OCI-LY7 (cell line): ENCODE results near the gene FOXP1. TPM values are rescaled to one million over a fixed set of nuclear protein-coding genes. Genes with fewer than 3 reads are reported as not detected.

Source experiments
- BruUV-seq: library from RNA; stranded (reverse); fragments of 400-500 nt; replicated peaks from 2 replicates; lab custom pipeline; 2021; lab: Mats Ljungman, UMichigan
- CTCF ChIA-PET: fragments of 300-600 bp; sonication (Branson Sonifier 250); formaldehyde crosslinking; loops from one replicate; lab custom pipeline; 2022; ENCODE audit warnings: antibody characterized with exemption; ENCODE audit not compliant: unreplicated experiment; lab: Charles Lee
- POLR2A ChIA-PET: fragments of 300-600 bp; sonication (Branson Sonifier 250); formaldehyde crosslinking; loops from one replicate; lab custom pipeline; 2022; ENCODE audit warnings: antibody characterized with exemption; lab: Charles Lee
- DNase-seq: peaks from one replicate; pipeline ENCODE4 v3.0.0-alpha.2; 2015; ENCODE audit warnings: low spot score
- H2AFZ ChIP-seq: fragments of 200-600 bp; sonication (generic), shearing (Covaris generic); 2 replicates; pipeline ENCODE4 v1.6.1; 2014; ENCODE audit warnings: mild to moderate bottlenecking, antibody characterized with exemption, low read length, moderate library complexity
- H3K27ac ChIP-seq: fragments of 200-600 bp; sonication (generic); 2 replicates; pipeline ENCODE4 v1.5.1; 2014; ENCODE audit warnings: mixed run types, low read depth, mild to moderate bottlenecking, moderate library complexity, low read length, inconsistent platforms; ENCODE audit not compliant: poor library complexity, severe bottlenecking
- H3K36me3 ChIP-seq: fragments of 200-600 bp; sonication (generic); 2 replicates; pipeline ENCODE4 v1.6.1; 2014; ENCODE audit warnings: mild to moderate bottlenecking, antibody characterized with exemption, low read length, moderate library complexity, mixed read lengths; ENCODE audit not compliant: insufficient read depth
- H3K4me1 ChIP-seq: fragments of 200-600 bp; sonication (generic); 2 replicates; pipeline ENCODE4 v1.5.1; 2014; ENCODE audit warnings: mild to moderate bottlenecking, low read length; ENCODE audit not compliant: insufficient read depth, poor library complexity, severe bottlenecking
- H3K4me2 ChIP-seq: fragments of 200-600 bp; sonication (generic); 2 replicates; pipeline ENCODE4 v1.6.1; 2014; ENCODE audit warnings: mild to moderate bottlenecking, low read length
- H3K4me3 ChIP-seq: fragments of 200-600 bp; sonication (generic); 2 replicates; pipeline ENCODE4 v1.5.1; 2014; ENCODE audit warnings: mild to moderate bottlenecking, low read depth, low read length; ENCODE audit not compliant: poor library complexity, severe bottlenecking
- H3K79me2 ChIP-seq: fragments of 200-600 bp; sonication (generic); 2 replicates; pipeline ENCODE4 v1.6.1; 2016; ENCODE audit warnings: low read depth, mild to moderate bottlenecking, low read length, moderate library complexity, mixed read lengths; ENCODE audit not compliant: insufficient read depth
- H3K9me2 ChIP-seq: fragments of 200-600 bp; sonication (generic); 2 replicates; pipeline ENCODE4 v1.6.1; 2016; ENCODE audit warnings: mild to moderate bottlenecking, low read length, mixed read lengths; ENCODE audit not compliant: insufficient read depth
- H3K9me3 ChIP-seq: fragments of 200-600 bp; sonication (generic); 2 replicates; pipeline ENCODE4 v1.6.1; 2014; ENCODE audit warnings: mild to moderate bottlenecking, mixed run types, low read length, mixed read lengths
- H4K20me1 ChIP-seq: fragments of 200-600 bp; sonication (generic); 2 replicates; pipeline ENCODE4 v1.6.1; 2014; ENCODE audit warnings: mild to moderate bottlenecking, antibody characterized with exemption, low read length, moderate library complexity, mixed read lengths; ENCODE audit not compliant: insufficient read depth
- CTCF ChIP-seq: fragments of 200-600 bp; sonication (generic); conservative IDR thresholded peaks from 2 replicates; pipeline ENCODE4 v1.5.1; 2014; ENCODE audit warnings: mild to moderate bottlenecking, antibody characterized with exemption, low read length, moderate library complexity, mixed read lengths
- EZH2phosphoT487 ChIP-seq: fragments of 200-600 bp; sonication (generic); IDR thresholded peaks from 2 replicates; pipeline ENCODE4 v1.6.1; 2018; ENCODE audit warnings: low read depth, borderline replicate concordance, mild to moderate bottlenecking, mixed run types, antibody characterized with exemption, low read length, moderate library complexity, mixed read lengths
- intact Hi-C: fragments of 100-400 bp; cut with micrococcal nuclease; formaldehyde crosslinking; loops from one replicate; pipeline ENCODE4 v1.10.0; 2022; ENCODE audit not compliant: unreplicated experiment
- total RNA-seq, 2 experiments: library from RNA; depleted of rRNA in 1 of 2; stranded (reverse); fragments of >200 nt in 1 of 2; shearing (Covaris generic) in 1 of 2; gene quantifications; 2 replicates each; pipeline ENCODE4 v1.2.3, GENCODE V29; 2014 to 2022

The FOXP1 gene
- total RNA-seq, 2 experiments from 2014 or later, result 87.3 to 151 TPM

DNA sequence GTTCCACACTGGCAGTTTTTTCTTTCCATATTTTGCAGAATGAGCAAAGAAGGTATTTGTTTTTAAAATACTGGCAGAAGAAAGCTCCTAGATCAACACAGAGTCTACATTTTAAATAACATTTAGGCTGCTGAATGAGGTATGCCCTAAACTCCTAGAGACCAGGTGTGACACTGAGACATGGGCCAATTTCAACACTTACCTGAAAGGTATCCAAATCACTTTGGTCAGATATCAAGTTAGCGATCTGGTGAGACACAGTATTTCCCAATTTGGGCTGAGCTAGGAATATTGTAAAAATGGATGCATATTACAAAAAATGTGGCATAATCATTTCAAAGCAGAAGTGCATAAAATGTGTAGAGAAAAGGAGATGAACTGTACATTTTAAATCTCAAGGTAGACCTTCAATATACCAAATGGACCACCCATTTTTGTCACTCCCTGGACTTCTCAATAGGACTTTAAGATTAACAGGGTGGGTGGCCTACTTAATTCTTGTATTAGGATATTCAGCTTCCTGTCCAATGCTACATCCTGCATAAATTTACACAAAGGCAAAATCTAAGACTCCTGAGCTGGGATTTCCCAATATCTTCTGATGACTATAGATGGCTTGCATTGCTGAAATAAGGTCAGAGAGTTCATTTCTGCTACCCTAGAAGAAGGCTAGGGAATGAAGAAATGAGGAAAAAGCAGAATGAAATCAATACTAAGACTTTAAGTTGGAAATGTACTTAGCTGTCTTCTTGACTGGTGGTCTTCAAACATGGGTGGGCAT, 487.8 kb downstream of the FOXP1 start:
- intact Hi-C loops, result no loop called here
- ChIA-PET POLR2A (interaction anchor here (0.9 to 1.0 kb wide), 2 partner anchors 10 to 11 kb away, joined by 3 read pairs; no protein-coding TSS in a partner anchor), CTCF (no interaction called here)
- BruUV-seq, result no TSS peak
- Histone ChIP-seq H3K4me2 (no peak overlapping the region), H4K20me1 (no peaks in the 10 kb centered on the region), H3K9me2 (no peaks in the 10 kb centered on the region), H3K79me2 (peaks cover 18% of the 10 kb centered on the region; the same call in 1 of the 2 replicates), H3K9me3 (no peaks in the 10 kb centered on the region), H3K4me3 (no peak overlapping the region), H3K27ac (no peak overlapping the region), H3K36me3 (peaks cover 35% of the 10 kb centered on the region), H2AFZ (no peak overlapping the region), H3K4me1 (peaks cover 19% of the 10 kb centered on the region)
- no peak for TF ChIP-seq EZH2phosphoT487
- no peak for TF ChIP-seq CTCF
- DNase-seq, result no peak

DNA sequence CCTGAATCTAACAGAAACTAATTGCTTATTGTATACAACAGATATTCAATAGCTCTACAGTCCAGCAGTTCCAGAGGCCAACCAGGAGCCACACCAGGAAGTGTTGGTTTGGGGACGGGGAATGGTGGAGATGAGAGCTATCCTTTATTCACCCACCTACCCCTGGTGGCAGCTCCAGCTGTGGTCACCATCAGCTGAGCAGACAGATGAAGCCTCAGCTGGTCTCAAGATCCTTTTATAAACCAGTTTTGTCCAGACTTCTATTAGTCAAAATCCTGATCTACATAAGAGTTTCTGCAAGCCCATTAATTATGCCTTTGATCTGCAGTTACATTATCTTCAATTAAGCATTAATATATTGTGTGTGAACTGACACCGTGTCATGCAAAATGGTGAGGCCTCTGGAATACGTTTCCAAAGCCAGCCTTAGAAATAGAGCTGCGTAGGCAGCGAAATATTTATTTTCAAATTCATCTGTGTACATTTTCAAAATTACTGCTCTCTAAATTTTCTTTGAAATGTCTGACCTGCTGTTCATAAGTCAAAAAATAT, 488.8 kb downstream of the FOXP1 start:
- H3K9me3 ChIP-seq, result no peaks in the 10 kb centered on the region
- no peak for DNase-seq
- no TSS peak for BruUV-seq
- H3K27ac ChIP-seq, result no peak overlapping the region
- ChIA-PET POLR2A (interaction anchor here (0.7 to 1.3 kb wide), 5 partner anchors 11 to 210 kb away, joined by 3 to 5 read pairs (median 4); no protein-coding TSS in a partner anchor), CTCF (no interaction called here)
- TF ChIP-seq EZH2phosphoT487, result no peak
- H3K4me1 ChIP-seq, result peaks cover 29% of the 10 kb centered on the region
- H2AFZ ChIP-seq, result no peak overlapping the region
- no peak overlapping the region for H3K4me3 ChIP-seq
- peaks cover 35% of the 10 kb centered on the region for H3K36me3 ChIP-seq
- no peaks in the 10 kb centered on the region for H3K9me2 ChIP-seq
- H3K4me2 ChIP-seq, result no peak overlapping the region
- intact Hi-C loops, result no loop called here
- peaks cover 15% of the 10 kb centered on the region; the same call in 1 of the 2 replicates for H3K79me2 ChIP-seq
- H4K20me1 ChIP-seq, result no peaks in the 10 kb centered on the region

- Histone ChIP-seq H3K79me2 (peaks cover 30% of the 10 kb centered on the region; the same call in 1 of the 2 replicates), H3K36me3 (peaks cover 32% of the 10 kb centered on the region), H3K4me2 (no peak overlapping the region), H3K9me2 (no peaks in the 10 kb centered on the region), H4K20me1 (0 out of 2 replicates have a peak, but pooled peaks cover 9% of the 10 kb centered on the region), H2AFZ (no peak overlapping the region), H3K4me3 (no peak overlapping the region), H3K9me3 (no peaks in the 10 kb centered on the region), H3K4me1 (peaks cover 50% of the 10 kb centered on the region), H3K27ac (no peak overlapping the region)
- TF ChIP-seq CTCF, result no peak
- no peak for TF ChIP-seq EZH2phosphoT487
- intact Hi-C loops, result no loop called here
- no TSS peak for BruUV-seq
- no peak for DNase-seq
- POLR2A ChIA-PET, result interaction anchor here (0.7 to 2.3 kb wide), 5 partner anchors 13 to 141 kb away, joined by 3 to 12 read pairs (median 4); no protein-coding TSS in a partner anchor
- CTCF ChIA-PET, result no interaction called here
Observed at GRCh38 chr3:71092665-71093064, 490.9 kb downstream of the FOXP1 start.
